Stimulated activated CD8-positive, alpha-beta memory T cell treated with anti-CD3 and anti-CD28 coated beads, Interleukin-15, amount 100 ng/mL, for 24 hours (primary cell): Measurements from ENCODE around the gene FBXL17.

Experiments used
- DNase-seq: peaks from one replicate; pipeline ENCODE4 v3.0.0-alpha.2; 2020; ENCODE audit warnings: low read depth

FBXL17 gene

DNA sequence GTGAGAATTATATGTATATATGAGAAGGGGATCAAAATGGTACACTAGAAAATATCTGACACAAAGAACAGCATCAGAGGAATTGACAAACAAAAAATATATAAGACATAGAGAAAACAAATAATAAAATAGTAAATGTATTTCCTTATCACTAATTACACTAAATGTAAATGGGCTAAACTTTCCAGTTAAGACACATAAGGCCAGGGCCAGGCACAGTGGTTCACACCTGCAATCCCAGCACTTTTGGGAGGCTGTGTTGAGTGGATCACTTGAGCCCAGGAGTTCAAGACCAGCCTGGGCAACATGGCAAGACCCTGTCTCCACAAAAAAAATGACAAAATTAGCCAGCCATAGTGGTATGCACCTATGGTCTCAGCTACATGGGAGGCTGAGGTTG lies 8.5 kb downstream of the FBXL17 start:
- no peak for DNase-seq

DNA sequence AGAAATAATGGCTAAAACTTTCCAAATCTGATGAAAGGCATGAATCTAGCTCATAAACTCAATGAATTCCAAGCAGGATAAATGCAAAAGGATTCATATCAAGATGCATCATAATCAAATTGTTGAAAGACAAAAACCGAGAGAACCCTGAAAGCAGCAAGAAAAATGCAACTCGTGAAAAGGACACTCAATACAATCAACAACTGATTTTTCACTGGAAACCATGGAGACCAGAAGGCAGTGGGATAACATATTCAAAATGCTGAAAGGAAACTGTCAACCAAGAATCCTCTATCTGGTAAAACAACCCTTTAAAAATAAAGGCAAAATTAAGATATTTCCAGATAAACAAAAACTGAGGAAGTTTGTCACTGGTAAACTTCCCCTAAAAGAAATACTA lies 9.5 kb downstream of the FBXL17 start:
- DNase-seq: no peak

DNA sequence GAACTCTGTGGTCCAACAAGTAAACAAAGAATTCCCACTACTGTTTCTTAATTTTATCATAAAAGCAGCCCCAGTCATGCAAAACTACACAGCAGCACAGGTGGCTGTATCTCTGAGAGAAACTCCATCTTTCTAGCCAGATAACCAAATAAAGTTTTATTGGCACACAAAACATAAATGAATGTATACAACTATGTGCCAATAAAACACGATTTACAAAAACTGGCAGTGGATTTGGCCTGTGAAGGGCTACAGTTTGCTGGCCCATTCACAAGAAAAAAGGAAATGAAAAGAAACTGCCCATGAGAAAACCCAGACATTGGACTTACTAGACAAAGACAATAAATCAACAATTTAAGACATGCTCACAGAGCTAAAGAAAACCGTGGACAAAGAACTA lies 10.6 kb downstream of the FBXL17 start:
- DNase-seq: no peak

DNA sequence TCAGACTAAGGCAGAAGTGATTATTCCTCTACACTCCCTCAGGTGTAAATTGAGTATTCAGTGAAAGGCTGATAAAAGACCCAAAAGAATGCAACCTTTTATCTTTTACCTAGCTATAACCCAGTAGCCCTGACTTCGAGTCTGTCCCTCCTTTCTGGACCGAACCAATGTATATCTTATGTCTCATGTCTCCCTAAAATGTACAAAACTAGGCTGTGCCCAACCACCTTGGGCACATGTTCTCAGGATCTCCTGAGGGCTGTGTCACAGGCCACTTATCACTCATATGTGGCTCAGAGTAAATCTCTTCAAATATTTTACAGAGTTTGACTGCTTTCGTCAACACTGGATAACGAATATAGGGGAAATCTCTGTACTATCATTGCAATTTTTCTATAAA lies 12.7 kb downstream of the FBXL17 start:
- no peak for DNase-seq

DNA sequence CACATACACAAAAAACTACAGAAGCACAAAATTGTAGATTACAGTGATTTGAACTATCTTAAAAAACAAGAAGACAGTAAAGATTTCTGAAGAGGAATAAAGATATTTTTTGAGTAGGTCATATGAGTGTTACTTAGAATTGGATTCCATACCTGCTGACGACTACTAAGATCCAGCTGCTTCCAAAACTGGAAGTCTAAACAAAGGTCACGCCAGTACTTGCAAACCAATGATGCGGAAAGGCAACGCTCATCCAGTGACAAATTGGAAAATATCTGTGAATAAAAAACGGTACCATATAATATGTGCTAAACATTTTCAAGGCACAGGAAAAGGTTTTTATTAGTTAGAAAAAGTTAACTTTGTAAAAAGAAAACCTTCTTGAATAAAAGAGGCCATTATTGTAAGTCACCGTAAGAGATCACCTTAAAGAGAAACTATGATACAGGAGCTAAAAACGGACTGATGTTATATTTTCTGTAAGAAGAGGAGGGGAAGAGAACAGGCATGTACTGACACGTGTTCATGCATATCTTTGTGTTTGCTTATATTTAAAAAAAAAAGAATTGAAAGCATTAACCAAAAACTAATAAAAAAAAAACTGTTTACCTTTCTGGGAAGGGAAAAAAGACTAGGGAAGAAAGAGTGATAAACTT lies 14.1 kb downstream of the FBXL17 start:
- no peak for DNase-seq

DNA sequence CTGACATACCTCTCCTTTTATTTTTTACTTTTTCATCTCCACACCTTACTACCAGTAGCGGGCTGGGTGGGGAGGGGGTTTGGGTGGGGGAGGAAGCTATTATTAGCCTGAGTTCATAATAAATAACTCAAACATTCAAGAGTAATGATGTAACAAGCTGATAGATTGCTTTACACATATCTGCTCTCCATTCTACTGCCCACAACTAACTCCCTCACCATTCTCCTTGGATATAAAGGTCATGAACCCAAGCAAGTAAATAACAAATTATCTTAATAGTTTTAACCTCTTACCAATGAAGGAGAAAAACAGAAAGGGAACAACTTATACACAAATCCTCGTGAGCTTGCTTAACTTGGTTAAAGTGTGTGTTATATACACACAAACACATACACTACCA lies 15.4 kb downstream of the FBXL17 start:
- no peak for DNase-seq

DNA sequence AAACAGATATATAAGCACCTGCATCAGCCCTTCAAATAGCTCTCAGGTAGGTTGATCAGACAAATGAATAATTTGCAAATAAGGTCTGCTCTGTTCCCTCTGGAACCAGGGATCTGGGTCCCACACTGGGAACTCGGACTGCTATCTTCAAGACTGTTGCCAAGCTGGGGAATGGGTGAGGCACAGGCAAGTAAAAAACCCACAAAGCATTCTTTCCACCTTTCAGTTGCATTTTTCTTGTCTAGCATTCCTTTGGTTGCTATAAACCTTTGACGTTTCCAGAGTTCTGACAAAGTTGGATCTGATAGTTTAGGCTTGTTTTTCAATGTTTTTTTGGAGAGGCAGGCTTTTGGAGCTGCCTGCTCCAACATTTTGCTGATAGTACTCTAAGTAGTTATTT lies 20.1 kb downstream of the FBXL17 start:
- no peak for DNase-seq

DNA sequence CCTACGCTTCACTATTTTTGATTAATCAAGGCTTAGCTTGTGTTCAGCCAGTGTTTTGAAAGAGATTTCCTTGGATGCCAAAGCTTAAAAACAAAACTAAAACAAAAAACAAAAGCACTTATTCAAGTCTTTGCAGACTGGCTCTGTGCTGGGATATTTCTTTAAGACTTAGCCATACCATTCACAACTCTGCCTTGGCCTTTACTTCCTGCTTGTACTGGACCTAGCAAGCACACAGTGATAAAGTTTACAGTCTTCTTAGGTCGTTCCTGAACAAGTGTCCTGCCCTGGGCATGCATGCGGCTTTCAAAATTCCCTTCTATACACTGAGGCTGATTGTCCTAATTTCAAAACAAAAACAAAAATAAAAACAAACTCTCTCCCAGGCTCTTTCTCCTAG lies 20.7 kb downstream of the FBXL17 start:
- DNase-seq: no peak

DNA sequence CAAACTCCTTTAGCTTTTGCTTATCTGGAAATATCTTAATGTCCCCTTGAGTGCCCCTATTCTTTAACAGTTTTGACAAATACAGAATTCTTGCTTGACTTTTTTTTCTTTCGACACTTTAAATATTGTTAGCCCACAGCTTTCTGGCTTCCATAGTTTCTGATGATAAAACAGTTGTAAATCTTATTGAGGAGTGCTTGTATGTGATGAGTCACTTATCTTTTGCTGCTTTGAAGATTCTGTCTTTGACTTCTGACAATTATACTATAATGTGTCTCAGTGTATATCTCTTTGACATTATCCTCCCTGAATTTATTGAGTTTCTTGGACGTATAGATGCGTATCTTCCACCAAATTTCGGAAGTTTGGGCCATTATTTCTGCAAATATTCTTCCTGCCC lies 21.6 kb downstream of the FBXL17 start:
- DNase-seq: no peak

DNA sequence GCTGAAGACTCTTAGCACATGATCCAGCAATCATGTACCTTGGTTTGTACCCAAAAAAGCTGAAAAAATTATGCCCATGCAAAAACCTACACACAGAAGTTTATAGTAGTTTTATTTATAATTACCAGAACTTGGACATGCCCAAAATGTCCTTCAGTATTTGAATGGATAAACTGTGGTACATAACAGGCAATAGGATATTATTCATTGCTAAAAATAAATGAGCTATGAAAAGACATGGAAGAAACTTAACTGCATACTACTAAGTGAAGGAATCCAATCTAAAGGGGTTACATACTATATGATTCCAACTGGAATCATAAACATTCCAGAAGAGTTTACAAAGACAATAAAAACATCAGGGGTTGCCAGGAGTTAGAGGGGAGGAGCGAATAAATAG lies 25.6 kb downstream of the FBXL17 start:
- DNase-seq: no peak

DNA sequence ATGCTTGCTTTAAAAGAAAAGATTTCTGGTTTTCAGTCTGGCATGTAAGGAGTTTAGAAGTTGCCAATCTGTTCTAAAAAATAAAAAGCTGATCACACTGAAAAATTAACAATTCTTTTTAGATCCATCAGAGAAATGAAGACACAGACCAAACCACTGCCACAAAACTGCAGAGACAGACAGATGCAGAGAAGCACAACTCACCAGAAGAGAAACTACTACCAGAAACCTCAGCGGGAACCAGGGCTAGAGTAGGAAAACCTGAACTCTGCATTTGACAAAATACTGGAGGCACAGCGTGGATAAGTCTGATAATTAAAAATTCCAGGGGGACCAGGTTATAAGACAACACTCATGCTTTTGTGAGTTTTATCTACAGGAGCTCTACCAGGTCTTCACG lies 28.8 kb downstream of the FBXL17 start:
- DNase-seq: no peak

DNA sequence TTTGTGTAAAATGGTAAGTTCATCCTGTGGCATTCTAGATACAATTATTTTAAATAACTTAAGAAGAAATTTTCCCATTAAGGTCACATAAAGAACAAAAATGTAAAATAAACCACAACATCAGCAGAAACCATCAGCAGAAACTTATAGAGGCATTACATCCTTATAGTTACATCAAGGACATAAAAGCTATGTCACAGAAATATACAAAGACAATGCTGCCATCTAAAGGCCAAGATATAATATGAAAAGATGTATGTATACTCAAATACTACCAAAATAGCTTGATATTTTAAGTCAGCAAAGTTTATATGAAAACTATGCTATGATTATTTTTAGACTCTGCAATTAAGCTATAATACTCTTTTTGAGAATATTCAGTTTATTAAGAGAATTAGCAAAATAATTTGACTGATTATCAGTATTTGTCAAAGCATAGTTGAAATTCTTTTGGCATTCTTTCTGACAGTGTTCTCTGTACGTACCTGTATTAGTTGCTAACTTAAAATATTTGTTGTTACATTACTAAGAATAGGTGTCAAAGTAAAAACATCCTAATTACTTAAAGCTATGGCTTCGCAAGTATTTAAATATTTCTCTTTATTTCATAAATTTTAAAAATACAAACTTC lies 36.2 kb downstream of the FBXL17 start:
- DNase-seq: no peak

DNA sequence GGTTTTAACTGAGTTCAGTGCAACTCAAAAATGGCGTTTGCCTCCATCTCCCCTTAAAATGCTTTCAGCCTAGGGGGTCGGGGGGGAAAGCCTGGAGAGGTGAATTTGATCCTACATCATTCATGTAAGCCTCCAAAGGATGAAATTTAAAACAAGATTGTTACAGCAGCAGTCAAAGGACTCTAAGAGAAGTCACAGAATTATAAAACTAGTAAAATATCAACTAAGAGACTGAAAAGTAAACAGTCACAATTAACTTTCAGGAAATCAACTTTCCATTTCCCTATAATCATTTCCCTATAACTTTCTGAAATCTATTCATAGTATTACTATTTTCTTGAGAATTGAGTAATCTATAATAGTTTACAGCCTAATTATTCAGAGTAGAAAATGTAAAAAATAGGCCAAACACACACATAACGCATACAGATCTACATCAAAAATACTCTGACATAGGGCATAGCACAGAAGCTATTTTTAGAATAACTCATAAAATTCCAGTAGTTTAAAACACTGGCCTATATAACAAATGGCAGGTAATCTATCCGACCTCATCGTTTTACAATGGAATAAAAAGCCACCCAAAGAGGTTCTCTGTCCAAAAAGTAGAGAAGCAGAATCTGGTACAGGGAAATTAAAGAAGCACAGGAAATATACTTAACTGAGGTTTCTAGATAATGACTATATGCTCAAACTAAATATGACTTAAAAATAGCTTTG lies 37.6 kb downstream of the FBXL17 start:
- DNase-seq: no peak

DNA sequence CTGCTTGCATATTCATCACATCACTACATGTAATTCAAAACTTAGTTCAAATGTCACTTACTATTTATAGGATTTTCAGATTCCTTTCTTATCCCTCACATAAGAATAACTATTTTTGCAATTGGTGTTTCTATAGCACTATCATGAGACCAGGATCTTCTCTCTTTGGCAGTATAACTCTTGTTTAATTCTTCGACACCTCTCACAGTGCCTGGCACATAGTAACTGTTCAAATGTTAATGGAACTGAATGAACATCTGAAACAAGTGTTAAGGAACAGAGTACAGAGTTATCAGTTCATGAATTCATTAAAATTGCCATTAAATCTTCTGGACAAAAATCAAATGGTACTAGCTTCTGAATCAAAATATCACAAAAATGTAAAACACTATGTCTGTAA lies 40.0 kb downstream of the FBXL17 start:
- no peak for DNase-seq

DNA sequence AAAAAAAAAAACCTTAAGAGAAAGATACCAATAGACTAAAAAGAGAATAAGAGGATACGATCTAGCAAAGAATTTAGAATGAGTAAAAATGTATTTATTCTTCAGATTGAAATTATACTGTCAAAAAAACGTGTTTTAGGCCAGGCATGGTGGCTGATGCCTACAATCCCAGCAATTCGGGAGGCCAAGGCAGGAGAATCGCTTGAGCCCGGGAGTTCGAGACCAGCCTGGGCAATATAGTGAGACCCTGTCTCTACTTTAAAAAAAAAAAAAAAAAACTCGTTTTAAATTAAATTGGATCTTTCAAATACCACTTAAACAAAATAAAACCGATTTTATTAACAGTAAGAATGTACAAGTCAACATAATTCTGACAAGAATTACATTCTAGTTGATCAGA lies 41.8 kb downstream of the FBXL17 start:
- no peak for DNase-seq

DNA sequence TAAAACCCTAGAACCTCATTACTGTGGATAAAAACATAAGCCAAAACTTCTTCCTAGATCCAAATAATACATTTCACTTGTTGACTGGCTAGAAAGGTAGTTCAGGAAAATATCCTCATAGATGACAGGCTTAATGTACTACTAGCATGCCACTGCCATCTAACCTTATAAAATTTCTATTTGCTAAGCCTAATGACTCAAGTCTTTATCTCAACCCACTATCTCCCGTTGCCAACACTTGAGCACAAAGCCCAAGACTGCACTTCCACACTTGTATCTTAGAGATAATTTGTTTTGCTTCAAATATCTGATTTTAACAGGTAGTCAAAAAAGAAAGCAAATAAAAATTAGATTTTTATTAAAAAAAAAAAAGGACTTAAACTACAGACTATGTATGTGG lies 42.7 kb downstream of the FBXL17 start:
- no peak for DNase-seq

DNA sequence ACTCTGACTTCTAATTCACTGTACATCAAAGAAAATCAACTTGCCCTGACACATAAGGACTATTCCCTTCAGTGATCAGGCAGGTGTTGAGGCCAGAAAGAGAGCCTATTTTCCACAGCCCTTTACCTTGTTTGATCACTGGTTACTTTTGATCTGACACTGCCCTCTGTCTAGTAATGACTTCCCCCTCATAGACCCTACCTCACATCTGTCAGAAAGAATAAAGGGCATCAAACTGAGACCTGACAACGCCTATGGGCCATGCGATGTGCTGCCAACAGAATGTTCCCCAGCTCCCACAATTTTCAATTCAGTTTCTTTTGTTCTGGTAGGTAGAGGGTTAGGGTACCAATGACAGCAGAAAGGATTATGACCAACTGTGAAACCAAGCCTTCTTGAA lies 47.7 kb downstream of the FBXL17 start:
- DNase-seq: no peak

DNA sequence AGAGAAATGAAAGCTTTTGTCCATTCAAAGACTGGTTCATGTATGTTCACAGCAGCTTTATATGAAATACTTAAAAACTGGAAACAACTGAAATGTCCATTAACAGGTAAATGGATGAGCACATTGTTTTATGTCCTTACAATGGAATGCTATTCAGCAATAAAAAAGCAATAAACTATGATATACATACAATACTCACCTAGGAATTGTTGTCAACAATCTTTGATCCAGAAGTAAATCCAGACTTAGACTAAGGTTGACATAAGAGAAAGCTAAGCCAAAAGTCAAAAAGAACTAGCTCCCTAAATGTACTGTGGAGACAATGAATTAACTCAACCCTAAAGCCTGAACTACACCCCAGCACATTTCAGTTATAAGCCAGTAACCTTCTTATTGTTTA lies 54.9 kb downstream of the FBXL17 start:
- DNase-seq: no peak

DNA sequence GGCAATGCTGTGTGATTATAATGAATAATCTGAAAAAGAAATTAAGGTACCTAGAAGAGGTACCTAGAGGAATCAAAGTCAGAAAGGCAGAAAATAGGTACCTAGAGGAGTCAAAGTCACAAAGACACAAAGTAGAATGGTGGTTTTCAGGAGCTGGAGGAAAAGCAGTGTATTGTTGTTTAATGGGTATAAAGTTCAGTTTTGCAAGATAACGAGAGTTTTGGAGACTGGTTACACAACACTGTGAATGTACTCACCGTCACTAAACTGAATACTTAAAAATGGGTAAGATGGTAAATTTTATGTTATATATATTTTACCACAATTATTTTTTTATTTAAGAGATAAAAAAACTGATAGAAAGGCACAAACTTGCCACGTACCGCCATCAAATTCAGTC lies 57.0 kb downstream of the FBXL17 start:
- no peak for DNase-seq

DNA sequence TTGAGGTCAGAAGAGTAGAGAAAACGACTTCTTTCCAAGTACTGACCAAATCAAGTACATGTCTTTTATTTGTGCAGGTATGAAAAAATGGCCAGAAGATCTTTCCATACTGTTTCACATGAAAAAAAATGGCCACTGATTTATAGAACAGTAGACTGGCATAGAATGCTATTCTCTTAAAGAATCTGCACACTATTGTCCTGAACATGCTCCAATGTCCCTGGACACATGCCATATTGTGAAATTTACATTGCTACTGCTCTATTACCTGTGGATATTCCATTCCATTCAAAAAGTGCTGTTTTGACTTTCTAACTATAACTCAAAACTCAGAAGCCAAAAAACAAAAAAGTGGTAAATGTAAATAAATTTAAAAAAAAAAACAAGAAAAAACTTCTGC lies 60.6 kb downstream of the FBXL17 start:
- DNase-seq: no peak

DNA sequence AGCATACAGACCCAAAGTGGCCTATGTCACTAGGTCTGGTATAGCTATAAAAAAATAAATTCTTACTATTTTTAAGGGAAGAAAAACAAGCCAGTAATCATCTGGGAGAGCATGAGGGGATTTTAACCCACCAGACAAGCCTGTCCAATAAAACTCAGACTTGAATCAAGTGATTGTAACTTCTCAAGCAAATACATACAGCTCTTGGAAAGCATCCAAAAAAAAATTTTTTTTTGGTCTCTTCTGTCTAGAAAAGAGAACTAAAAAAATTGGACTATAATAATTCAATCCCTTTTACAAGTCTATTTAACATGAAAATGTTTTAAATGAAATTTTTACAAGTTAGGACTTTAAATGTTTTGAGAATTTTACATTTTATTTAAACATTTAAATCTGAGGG lies 61.7 kb downstream of the FBXL17 start:
- no peak for DNase-seq

DNA sequence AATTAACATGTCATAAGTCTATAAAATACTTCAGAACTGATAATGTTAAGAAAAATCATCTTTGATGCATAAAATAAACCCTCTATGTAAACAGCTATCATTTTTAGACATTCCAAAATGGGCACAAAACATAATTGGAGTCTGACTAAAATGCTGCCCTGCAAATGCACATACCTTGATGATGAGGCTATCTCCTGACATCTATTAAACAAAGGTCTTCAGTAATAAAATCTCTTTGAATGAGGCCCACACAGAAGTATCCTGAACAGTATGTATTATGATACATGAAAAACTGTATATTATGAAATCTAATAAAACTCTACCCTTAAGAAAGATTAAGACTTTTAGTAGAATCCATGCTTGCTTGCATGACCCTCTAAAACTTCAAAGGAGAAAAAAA lies 66.1 kb downstream of the FBXL17 start:
- no peak for DNase-seq

DNA sequence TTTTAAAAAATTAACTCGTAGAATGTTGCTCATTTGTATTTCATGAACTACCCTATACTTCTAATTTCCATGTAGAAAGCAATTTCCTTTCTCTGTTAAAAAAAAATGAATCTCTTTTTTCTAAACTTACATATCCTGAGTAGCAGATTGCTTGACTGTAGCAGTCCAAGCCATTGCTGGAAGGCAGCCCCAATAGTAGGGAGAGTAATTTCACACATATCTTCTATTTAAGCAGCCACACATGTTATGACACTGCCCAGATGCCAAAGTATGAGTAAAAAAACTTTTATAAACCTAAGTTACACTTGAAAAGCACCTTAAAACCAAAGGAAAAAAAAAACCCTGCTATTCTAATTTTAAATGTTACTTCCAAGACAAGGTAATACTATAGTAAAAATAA lies 69.6 kb downstream of the FBXL17 start:
- no peak for DNase-seq

DNA sequence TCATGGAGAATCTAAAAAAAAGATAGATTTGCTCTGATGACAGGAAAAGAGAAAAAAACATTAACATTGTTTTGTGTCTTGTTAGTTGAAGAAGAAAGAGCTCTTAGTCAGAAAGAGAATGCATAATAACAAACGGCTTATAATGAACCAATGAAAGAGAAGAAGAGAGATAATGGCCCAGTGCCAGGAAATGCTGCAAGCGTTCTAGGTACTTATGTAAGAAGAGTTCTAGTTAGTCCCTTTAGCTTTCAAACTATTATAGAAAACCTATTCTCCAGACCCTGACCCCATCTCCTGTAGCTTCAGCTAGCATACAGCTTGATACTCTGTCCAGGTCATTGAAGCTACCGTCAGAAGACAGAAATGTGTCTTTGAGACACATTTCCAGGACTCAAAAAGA lies 70.2 kb downstream of the FBXL17 start:
- no peak for DNase-seq
